ENCODE measurements around the gene ST3GAL6.

DNA sequence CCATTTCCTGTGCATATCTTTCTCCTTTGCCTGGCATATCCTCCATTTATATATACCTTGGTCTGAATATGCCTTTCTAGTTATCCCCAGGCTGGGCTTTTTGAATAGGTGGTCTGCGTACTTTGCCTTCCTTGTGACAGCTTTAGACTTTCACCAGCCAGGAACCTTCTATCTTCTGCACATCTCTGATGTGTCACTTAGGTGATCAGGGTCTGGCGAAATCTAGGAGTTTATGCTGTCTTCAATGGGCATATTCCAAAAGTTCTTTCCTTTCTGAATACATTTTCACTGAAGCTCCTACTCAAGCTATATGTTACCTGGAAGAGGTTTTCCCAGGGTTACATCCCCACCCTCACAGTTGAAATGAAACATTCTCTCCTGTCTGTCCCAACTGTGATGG lies 27.8 kb upstream of the ST3GAL6 start:
- TF ChIP-seq, protein P1, sequence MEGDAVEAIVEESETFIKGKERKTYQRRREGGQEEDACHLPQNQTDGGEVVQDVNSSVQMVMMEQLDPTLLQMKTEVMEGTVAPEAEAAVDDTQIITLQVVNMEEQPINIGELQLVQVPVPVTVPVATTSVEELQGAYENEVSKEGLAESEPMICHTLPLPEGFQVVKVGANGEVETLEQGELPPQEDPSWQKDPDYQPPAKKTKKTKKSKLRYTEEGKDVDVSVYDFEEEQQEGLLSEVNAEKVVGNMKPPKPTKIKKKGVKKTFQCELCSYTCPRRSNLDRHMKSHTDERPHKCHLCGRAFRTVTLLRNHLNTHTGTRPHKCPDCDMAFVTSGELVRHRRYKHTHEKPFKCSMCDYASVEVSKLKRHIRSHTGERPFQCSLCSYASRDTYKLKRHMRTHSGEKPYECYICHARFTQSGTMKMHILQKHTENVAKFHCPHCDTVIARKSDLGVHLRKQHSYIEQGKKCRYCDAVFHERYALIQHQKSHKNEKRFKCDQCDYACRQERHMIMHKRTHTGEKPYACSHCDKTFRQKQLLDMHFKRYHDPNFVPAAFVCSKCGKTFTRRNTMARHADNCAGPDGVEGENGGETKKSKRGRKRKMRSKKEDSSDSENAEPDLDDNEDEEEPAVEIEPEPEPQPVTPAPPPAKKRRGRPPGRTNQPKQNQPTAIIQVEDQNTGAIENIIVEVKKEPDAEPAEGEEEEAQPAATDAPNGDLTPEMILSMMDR (conservative IDR thresholded peaks at IDR 0.05; ENCODE audit: low read length), result no peak
- no peak for TF ChIP-seq EZH2phosphoT487 (IDR thresholded peaks at IDR 0.05; ENCODE audit: borderline replicate concordance, low read depth, low read length)

All from OCI-LY7 (cell line).